Astrocyte of the hippocampus (primary cell): ENCODE measurements around the gene GTF2B.
"Not testable (repeated sequence)": the region's sequence is repeated elsewhere in the genome, so short reads cannot be mapped to it uniquely, and the experiment has no call there.

Experiments used
- DNase-seq: peaks from one replicate; pipeline ENCODE4 v3.0.0; 2011; ENCODE audit warnings: low read depth, low spot score

Gene GTF2B

DNA sequence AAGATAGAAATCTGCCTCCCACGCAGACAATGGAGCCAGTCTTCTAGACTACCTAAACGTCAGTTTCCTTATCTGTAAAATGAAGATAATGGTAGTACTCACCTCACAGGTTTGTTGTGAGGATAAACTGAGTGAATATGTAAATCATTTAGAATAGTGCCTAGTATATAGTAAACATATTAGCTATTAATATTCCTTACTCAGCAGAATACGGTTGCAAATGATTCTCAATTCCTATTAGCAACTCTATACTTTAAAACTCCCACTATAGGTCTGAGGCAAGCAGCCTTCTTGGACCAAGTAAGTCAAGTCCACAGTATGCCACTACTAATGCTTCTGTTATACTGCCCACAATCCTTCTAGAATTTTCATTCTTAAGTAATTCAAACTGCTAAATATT is 5.4 kb downstream of the GTF2B start:
- no peak for DNase-seq

DNA sequence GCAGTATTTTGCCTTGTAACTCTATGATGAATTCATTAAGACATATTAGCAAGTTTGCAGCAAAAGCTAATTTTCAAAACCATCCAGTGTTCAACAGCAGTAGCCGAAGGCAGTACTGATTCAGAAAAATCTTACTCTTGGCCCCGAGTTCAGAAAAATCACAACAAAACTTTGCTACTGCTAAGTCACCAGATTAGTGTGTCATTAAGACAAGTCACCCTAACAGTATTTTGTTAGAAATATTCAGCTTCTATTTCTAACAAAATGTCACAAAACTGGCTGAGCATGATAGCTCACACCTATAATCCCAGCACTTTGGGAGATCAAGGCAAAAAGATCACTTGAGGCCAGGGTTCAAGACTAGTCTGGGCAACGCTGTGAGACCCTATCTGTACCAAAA is 8.2 kb downstream of the GTF2B start:
- no peak for DNase-seq

- DNase-seq = not testable (repeated sequence)
These were observed 10.7 kb downstream of the GTF2B start for GRCh38 chr1:88880717-88881116.

DNA sequence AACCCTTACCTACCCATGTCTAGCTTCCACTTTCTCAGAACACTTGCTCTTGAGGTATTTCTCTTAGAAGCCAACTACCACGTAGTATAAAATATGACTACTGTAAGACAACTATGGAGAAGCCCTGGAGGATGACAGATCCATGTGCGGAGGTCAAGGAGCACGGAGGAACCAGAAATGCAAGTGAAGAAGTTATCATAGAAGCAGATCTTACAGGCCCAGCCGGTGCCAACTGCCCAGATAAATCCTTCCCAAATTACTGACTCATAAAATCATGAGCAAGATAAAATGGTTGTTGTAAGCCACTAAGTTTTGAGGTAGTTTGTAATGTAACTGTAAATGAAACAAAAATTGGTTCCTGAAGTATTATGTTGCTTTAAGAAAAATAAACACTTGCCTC is 12.6 kb downstream of the GTF2B start:
- DNase-seq = no peak

GRCh38 chr1:88877911-88878310 is 13.5 kb downstream of the GTF2B start:
- no peak for DNase-seq

DNA sequence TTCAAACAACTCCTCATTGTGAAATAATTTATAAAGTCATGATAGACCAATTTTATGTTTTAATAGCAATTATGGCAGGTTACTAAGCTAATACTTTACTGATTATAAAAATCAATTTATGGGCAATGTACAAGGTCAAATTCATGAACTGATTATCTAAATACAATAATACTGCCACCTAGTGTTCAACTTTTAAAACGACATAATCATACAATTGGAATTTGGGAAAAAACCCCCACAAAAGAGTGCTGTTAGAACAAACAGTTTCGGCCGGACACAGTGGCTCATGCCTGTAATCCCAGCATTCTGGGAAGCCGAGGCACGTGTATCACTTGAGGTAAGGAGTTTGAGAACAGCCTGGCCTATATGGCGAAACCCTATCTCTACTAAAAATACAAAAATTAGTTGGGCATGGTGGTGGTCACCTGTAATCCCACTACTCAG is 14.0 kb downstream of the GTF2B start:
- DNase-seq = peak; percentile 52

DNA sequence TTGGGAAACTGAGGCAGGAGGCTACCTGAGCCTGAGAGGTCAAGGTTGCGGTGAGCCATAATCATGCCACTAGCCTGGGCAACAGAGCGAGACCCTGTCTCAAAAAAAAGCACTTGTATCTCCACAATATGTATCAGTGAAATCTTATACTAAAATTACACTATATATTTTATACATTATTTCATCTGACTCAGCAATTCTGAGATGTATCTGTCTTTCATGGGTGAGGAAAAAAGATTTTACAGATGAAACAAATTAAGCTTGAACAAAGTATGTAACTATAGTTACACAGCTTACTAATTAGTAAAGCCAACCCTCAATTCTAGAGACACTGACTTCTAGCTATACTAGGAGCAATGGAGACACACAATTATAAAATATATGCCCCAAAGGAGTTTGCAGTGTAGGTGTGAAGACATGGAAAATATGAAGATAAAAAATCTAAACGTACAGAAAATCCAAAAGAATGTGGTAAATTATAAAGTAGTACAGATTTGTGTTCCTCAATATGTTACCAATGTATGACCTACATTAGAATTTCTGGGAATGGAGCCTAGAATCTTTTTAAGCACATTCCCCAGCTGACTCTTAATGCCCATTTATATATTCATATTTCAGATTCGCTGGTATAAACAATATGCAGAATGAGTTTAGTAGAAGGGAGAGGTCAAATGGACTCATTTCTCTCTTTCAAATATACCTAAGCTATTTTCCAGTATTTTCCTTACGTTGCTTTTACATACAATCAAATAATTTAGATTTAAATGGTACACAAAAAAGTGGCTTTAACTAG is 14.6 kb downstream of the GTF2B start:
- DNase-seq = no peak

DNA sequence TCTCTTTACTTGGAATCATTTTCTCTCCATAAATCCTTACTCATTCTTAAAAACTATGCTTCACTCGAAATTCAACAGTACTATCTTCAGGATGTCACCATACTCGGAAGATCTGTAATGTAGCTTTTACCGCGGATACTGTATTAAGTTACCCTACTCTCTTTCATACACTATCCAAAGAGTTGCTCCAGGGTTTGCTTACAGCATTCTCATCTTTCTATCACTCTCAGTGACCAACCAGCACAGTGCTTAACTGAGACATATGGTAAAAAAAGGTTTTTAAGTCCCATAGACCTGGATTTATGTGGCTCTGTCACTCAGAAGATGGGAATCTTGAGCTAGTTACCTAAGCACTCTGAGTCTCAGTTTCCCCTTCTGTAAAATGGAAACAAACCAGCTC is 15.8 kb downstream of the GTF2B start:
- DNase-seq = no peak

DNA sequence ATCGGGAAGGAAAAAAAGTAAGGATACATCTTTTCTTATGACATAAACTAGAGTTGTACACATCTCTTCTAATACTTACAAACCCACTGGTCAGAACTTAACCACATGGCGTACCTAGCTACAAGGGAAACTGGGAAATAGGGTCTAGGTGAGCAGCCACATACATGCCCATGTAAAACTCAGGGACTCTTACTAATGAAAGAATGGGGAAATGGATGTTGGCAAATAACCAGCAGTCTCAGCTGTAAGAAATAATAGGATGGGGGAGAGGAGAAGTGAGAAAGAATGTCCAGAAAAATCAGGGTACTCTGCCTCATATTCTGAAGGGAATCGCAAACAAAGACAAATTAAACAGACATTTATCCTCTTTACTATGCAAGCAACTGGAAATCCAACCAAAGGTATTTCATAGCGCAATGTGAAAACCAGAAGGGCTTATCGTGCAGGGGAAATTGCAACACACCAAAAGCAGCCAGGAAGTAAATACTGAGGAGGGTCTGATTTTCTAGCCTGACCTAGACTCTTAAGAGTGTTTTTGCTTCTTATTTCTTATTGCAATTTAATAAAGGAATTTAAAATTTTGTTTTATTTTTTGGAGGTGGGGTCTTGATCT is 17.5 kb downstream of the GTF2B start:
- DNase-seq = no peak

DNA sequence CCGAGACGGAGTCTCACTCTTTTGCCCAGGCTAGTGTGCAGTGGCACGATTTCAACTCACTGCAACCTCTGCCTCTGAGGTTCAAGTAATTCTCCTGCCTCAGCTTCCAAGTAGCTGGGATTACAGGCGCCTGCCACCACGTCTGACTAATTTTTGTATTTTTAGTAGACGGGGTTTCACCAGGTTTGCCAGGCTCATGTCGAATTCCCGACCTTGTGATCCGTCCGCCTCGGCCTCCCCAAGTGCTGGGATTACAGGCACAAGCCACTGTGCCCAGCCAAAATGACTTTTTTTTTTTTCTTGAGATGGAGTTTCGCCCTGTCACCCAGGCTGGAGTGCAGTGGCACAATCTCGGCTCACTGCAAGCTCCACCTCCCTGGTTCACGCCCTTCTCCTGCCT is 21.7 kb downstream of the GTF2B start:
- DNase-seq = not testable (repeated sequence)

DNA sequence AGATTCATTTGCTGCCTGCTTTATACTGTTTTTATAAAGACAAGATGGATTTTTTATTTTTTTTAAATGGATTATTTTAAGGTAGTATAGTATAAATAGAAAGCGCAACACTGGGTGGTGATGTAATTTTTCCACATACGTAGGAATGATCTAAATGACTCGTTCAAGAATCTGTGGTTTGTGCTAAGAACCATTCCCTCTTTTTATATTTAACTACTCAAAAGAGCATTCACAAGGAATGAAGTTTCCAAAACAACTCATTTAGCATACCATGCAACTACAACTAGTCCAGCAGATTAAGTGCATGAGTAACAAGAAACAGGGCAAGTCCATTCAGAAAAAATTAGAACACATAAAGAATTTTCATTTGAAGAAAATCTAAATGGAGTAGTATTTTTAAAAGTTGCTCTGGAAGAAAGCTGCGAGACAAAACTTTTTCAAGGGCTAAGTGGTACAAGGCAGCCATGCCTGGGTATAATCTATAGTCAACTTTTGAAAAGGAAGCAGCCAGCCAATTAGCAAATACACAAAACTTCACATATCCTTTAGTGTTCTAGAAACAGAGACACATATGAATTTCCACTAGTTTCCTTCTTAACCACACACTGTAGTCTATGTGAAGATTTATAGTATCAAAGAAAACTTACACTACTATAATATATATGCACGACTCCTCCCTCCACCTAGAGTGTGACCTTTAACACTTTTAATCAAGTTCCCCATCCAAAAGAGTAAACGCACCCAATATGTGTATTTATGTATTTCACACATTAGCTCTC is 23.4 kb downstream of the GTF2B start:
- DNase-seq = peak; percentile 74

DNA sequence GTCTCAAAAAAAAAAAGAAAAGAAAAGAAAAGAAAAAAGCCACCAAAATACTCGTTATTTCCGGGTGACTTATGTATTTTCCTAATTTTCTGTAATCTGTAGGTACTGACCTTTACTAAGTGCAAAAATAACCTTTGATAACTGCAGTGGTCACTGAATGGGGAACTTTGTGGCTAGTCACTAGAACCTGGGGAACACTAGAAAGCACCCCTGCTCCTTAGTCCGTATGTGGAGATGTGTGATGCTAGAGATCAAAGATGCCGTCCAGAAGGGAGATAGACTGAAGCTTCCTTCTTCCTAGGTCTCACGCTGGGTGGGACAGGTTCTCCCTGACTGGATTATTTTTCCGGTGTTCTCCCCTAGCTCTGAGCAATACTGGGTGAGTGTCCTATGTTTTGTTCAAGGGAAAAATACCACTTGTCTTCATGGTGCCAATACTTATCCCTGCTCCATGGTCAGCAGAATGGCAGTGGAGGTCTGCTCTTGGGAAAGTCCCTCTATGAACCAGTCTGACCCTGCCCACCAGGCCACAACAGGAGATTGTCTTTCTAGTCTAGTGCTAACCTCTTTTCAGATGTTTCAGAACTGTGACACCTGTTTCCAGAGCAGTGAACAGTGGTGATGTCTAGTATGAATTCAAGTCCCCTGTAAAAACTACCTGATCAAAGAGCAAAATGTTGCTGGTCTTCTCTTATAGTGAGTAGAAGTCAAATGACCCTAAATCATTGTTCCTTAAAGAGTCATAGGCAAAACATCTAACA is 39.9 kb downstream of the GTF2B start:
- DNase-seq = no peak

DNA sequence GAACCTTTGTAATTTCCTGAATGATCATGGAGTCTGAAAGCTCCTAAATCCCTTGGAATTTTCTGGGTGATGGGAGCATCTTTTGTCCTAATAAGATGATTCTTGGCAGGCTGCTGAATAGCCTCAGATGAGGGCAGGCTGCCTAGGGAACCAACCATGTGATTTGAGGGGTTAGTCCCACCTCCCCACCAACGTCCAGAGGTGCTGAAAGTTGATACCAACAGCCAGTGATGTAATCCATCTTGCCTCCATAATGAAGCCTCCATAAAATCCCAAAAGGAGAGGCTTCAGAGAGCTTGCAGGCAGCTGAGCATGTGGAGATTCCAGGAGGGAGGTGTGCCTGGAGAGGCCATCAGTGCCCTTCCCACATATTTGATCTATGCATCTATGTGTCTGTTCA is 43.7 kb downstream of the GTF2B start:
- DNase-seq = peak; percentile 4

- DNase-seq = no peak
These were observed 65.6 kb downstream of the GTF2B start for GRCh38 chr1:88825721-88826120.

GRCh38 chr1:88819642-88820041 is 71.7 kb downstream of the GTF2B start:
- DNase-seq = not testable (repeated sequence)

GRCh38 chr1:88813471-88813870 is 77.9 kb downstream of the GTF2B start:
- DNase-seq = no peak

DNA sequence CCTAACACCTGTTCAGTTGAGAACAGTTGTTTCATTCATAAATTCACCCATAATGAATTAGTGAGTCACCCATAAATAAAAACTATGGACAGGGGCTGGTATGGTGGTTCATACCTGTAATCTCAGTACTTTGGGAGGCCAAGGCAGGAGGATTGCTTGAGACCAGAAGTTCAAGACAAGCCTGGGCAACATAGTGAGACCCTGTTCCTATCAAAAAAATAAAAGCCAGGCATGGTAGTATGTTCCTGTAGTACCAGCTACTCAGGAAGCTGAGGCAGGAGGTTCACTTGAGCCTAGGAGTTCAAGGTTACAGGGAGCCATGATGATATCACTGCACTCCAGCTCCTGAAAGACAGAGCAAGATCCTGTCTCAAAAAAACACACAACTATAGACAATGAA is 79.0 kb downstream of the GTF2B start:
- DNase-seq = no peak

GRCh38 chr1:88803444-88803843 is 87.9 kb downstream of the GTF2B start:
- DNase-seq = no peak

DNA sequence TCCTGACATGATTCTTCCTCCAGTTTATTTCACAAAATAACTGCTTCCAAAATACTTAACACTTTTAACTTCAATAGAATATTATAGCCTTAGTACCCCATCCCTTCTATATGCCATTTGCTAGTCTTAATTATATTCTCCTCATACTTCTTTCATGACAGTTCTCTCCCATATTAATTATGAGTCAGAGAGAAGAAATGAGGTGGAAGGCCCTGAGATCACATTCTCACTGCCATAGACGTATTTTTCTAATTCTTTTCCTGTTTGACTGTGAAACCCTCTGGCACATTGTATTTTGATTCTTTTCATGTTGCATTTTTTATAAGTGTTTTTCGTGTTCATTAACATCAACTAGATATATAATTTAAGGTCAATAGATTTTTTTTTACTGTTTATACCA is 88.4 kb downstream of the GTF2B start:
- DNase-seq = peak; percentile 46
